Gastrocnemius medialis (tissue), 4 donors: ENCODE data around the gene PSAP. TPM values are rescaled to one million over a fixed set of nuclear protein-coding genes. Genes with fewer than 3 reads are reported as not detected.

Experiments used
- ATAC-seq, 2 donors: fragments of 150-250 bp; one replicate each; pipeline ENCODE4 v1.9.1; 2016
- DNase-seq, 2 donors: peaks; one replicate each; pipeline ENCODE4 v3.0.0-alpha.2; 2019
- H3K27ac ChIP-seq, 4 donors: fragments of 200-600 bp; sonication (generic); 1 replicate in 1 of 4; 2 replicates in 3 of 4; pipeline ENCODE4 v1.5.1; 2016 to 2018; ENCODE audit warnings: mild to moderate bottlenecking in 2 of 4, moderate library complexity in 1 of 4
- H3K27me3 ChIP-seq, 3 donors: fragments of 200-600 bp; sonication (generic) in 2 of 3; 1 replicate in 1 of 3; 2 replicates in 2 of 3; pipeline versions ENCODE4 v1.5.1 to v1.6.0; 2016 to 2019; ENCODE audit warnings: mild to moderate bottlenecking in 1 of 3, moderate library complexity in 1 of 3
- H3K36me3 ChIP-seq, 2 donors: fragments of 200-600 bp; sonication (generic) in 1 of 2; one replicate each; pipeline ENCODE4 v1.5.1; 2017 to 2018
- H3K4me1 ChIP-seq, 2 donors: fragments of 200-600 bp; sonication (generic) in 1 of 2; one replicate each; pipeline ENCODE4 v1.5.1; 2016 to 2017; ENCODE audit warnings: mild to moderate bottlenecking in 2 of 2
- H3K4me3 ChIP-seq, 4 donors: fragments of 200-600 bp; sonication (generic) in 3 of 4; 1 replicate in 1 of 4; 2 replicates in 3 of 4; pipeline ENCODE4 v1.5.1; 2016 to 2019; ENCODE audit warnings: mild to moderate bottlenecking in 2 of 4
- H3K9me3 ChIP-seq, 3 donors: fragments of 200-600 bp; sonication (generic) in 2 of 3; 1 replicate in 1 of 3; 2 replicates in 2 of 3; pipeline ENCODE4 v1.5.1; 2016 to 2019
- POLR2A ChIP-seq, 2 donors: fragments of 450-650 bp; IDR thresholded peaks; one replicate each; pipeline ENCODE4 v1.6.1; 2017; ENCODE audit warnings: antibody characterized with exemption in 2 of 2, mild to moderate bottlenecking in 2 of 2, moderate library complexity in 2 of 2
- in situ Hi-C, 4 donors: fragments of 200-750 bp; cut with MboI; loops; one replicate each; pipeline versions ENCODE4 v1.15.0 to v1.8.0; 2017; ENCODE audit warnings: low sequenced_read_pairs in 4 of 4
- intact Hi-C: fragments of 100-400 bp; cut with DNase I; formaldehyde crosslinking; loops from one replicate; pipeline ENCODE4 v1.15.1; 2023; ENCODE audit warnings: low total_unique reads
- total RNA-seq, 4 donors: library from RNA; depleted of rRNA; stranded (reverse); fragments of >200 nt; gene quantifications; one replicate each; pipeline versions ENCODE4 v1.1.0 to v1.2.3, GENCODE V29; 2016
- TF ChIP-seq, protein P1 (sequence below), 5 experiments: fragments of 450-650 bp in 3 of 5; fragments of 200-600 bp in 2 of 5; sonication (generic) in 2 of 5; IDR thresholded peaks in 4 of 5; conservative IDR thresholded peaks in 1 of 5; 1 replicate in 4 of 5; 2 replicates in 1 of 5; pipeline ENCODE4 v1.5.1; 2016 to 2019; ENCODE audit warnings: antibody characterized with exemption in 5 of 5, mild to moderate bottlenecking in 3 of 5, moderate library complexity in 3 of 5

The PSAP gene
- total RNA-seq, 4 donors from 2014 or later, result 833 to 1,730 (median 1,179) TPM

- H3K9me3 ChIP-seq, result no peaks in the 10 kb centered on the region
- intact Hi-C loops (no loop called here), in situ Hi-C loops (no loop called here)
- TF ChIP-seq, protein P1, sequence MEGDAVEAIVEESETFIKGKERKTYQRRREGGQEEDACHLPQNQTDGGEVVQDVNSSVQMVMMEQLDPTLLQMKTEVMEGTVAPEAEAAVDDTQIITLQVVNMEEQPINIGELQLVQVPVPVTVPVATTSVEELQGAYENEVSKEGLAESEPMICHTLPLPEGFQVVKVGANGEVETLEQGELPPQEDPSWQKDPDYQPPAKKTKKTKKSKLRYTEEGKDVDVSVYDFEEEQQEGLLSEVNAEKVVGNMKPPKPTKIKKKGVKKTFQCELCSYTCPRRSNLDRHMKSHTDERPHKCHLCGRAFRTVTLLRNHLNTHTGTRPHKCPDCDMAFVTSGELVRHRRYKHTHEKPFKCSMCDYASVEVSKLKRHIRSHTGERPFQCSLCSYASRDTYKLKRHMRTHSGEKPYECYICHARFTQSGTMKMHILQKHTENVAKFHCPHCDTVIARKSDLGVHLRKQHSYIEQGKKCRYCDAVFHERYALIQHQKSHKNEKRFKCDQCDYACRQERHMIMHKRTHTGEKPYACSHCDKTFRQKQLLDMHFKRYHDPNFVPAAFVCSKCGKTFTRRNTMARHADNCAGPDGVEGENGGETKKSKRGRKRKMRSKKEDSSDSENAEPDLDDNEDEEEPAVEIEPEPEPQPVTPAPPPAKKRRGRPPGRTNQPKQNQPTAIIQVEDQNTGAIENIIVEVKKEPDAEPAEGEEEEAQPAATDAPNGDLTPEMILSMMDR (IDR thresholded peaks at IDR 0.05 in 4 of 5, conservative IDR thresholded peaks at IDR 0.05 in 1 of 5), result no peak
- TF ChIP-seq POLR2A (IDR thresholded peaks at IDR 0.05), result no peak
- H3K4me1 ChIP-seq, result no peaks in the 10 kb centered on the region
- no peak overlapping the region for H3K4me3 ChIP-seq
- ATAC-seq, result no peak
- no peak for DNase-seq
- H3K27me3 ChIP-seq, result no peaks in the 10 kb centered on the region
- no peaks in the 10 kb centered on the region for H3K36me3 ChIP-seq
- H3K27ac ChIP-seq, result no peak overlapping the region
These were observed 53.3 kb downstream of the PSAP start for GRCh38 chr10:71797533-71798307.

DNA sequence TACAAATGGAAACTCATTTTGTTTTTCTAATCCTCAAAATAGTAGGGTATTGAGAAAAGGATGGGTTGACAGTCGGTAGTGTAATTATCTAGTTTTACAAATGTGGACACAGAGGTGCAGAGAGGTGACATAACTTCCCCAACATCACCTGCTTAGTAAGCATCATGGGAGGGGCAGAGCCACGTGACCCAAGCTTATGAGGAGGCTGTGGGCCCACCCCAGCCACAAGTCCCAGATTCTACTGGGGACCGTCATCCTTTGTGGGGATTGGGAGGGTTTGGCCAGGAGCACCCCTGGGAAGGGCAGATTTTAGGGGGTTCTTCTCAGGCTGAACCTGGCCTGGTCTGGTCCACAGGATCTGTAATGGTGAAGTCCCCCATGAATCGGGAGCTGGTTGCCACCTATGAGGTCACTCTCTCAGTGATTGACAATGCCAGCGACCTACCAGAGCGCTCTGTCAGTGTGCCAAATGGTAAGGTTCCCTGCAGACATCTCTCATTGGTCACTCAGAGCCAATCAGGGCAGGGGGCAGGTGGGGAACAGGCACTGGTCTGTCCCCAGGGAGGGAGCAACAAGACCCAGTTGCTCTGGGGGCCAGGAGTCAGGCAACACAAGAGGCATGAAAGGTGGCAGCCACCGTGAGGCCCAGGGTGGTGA, 54.2 kb downstream of the PSAP start:
- no peaks in the 10 kb centered on the region for H3K27me3 ChIP-seq
- H3K36me3 ChIP-seq, result no peaks in the 10 kb centered on the region
- no peak for DNase-seq
- H3K9me3 ChIP-seq, result no peaks in the 10 kb centered on the region
- ATAC-seq, result no peak
- TF ChIP-seq, protein P1 (IDR thresholded peaks at IDR 0.05 in 4 of 5, conservative IDR thresholded peaks at IDR 0.05 in 1 of 5), result no peak
- TF ChIP-seq POLR2A (IDR thresholded peaks at IDR 0.05), result no peak
- intact Hi-C loops (no loop called here), in situ Hi-C loops (no loop called here)
- no peak overlapping the region for H3K27ac ChIP-seq
- no peaks in the 10 kb centered on the region for H3K4me1 ChIP-seq
- H3K4me3 ChIP-seq, result no peak overlapping the region

DNA sequence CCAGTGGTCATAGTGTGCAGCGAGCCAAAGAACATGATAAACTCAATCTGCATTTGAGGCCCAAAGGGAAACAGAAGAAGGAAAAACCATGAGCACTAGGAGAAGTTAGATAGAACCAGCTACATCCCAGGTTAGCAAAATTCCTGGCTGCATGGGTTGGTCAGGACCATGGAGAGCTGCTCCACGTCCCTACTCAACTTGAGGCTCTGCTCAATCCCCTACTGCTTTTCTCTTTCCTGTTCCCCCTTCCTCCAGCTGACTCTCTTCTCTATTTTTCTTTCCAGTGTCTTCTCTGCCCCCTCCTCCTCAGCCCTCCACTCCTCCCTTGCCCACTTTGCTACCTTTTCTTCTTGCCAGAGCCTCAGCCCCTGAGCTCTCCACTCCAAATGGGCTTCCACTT, 55.8 kb downstream of the PSAP start:
- in situ Hi-C loops, result no loop called here
- TF ChIP-seq POLR2A (IDR thresholded peaks at IDR 0.05), result no peak
- TF ChIP-seq, protein P1 (IDR thresholded peaks at IDR 0.05 in 4 of 5, conservative IDR thresholded peaks at IDR 0.05 in 1 of 5), result no peak

GRCh38 chr10:71790749-71791440, 60.2 kb downstream of the PSAP start:
- no peaks in the 10 kb centered on the region for H3K9me3 ChIP-seq
- DNase-seq, result no peak
- H3K4me3 ChIP-seq, result no peak overlapping the region
- H3K27ac ChIP-seq, result no peak overlapping the region
- no peaks in the 10 kb centered on the region for H3K36me3 ChIP-seq
- in situ Hi-C loops (no loop called here), intact Hi-C loops (no loop called here)
- TF ChIP-seq, protein P1 (IDR thresholded peaks at IDR 0.05 in 4 of 5, conservative IDR thresholded peaks at IDR 0.05 in 1 of 5), result no peak
- no peak for TF ChIP-seq POLR2A (IDR thresholded peaks at IDR 0.05)
- no peaks in the 10 kb centered on the region for H3K4me1 ChIP-seq
- no peak for ATAC-seq
- no peaks in the 10 kb centered on the region for H3K27me3 ChIP-seq

More for the DNA sequence above, 55.8 kb downstream of the PSAP start:
- no peak overlapping the region for H3K4me3 ChIP-seq
- no peak overlapping the region for H3K27ac ChIP-seq
- no peak for DNase-seq
- H3K9me3 ChIP-seq, result no peaks in the 10 kb centered on the region
- no peaks in the 10 kb centered on the region for H3K4me1 ChIP-seq
- H3K36me3 ChIP-seq, result no peaks in the 10 kb centered on the region
- no peak for ATAC-seq
- H3K27me3 ChIP-seq, result no peaks in the 10 kb centered on the region
- intact Hi-C loops, result no loop called here
